Psoas muscle (tissue), 8 donors: ENCODE measurements around the gene PACRG. TPM values are rescaled to one million over a fixed set of nuclear protein-coding genes. Genes with fewer than 3 reads are reported as not detected.

Experiments used
- ATAC-seq, 4 donors: fragments of 200-7000 bp; cut with Tn5 transposase; one replicate each; pipeline ENCODE4 v1.9.1; 2020; ENCODE audit warnings: moderate library complexity in 3 of 4, mild to moderate bottlenecking in 2 of 4
- DNase-seq, 2 donors: peaks; one replicate each; pipeline ENCODE4 v3.0.0-alpha.2; 2020
- H3K27ac ChIP-seq: fragments of 200-600 bp; one replicate; pipeline ENCODE4 v1.8.0; 2022
- H3K27me3 ChIP-seq, 3 donors: fragments of 200-600 bp in 1 of 3; one replicate each; pipeline versions ENCODE4 v1.6.1 to v1.8.0; 2013 to 2022; ENCODE audit warnings: low read length in 2 of 3, mild to moderate bottlenecking in 2 of 3, moderate library complexity in 1 of 3; ENCODE audit not compliant: insufficient read depth in 3 of 3
- H3K36me3 ChIP-seq, 2 donors: fragments of 200-600 bp in 1 of 2; one replicate each; pipeline versions ENCODE4 v1.6.1 to v1.8.0; 2013 to 2022; ENCODE audit warnings: low read depth in 1 of 2, mild to moderate bottlenecking in 1 of 2, moderate library complexity in 1 of 2; ENCODE audit not compliant: insufficient read depth in 1 of 2
- H3K4me1 ChIP-seq: fragments of 200-600 bp; one replicate; pipeline ENCODE4 v1.8.0; 2022
- H3K4me3 ChIP-seq: fragments of 200-600 bp; one replicate; pipeline ENCODE4 v1.8.0; 2022; ENCODE audit warnings: mild to moderate bottlenecking
- H3K9me3 ChIP-seq: fragments of 200-600 bp; one replicate; pipeline ENCODE4 v1.8.0; 2022
- CTCF ChIP-seq: fragments of 200-600 bp; IDR thresholded peaks from one replicate; pipeline ENCODE4 v1.8.0; 2022; ENCODE audit warnings: antibody characterized with exemption
- WGBS, 3 donors: extraction: QIAGEN DNeasy Blood & Tissue Kit; methylation state at CpG; one replicate each; pipeline versions ENCODE4 v1.1.6 to v1.1.7; 2013; 5-methylcytosine and 5-hydroxymethylcytosine counted together
- intact Hi-C, 2 donors: fragments of 100-400 bp; cut with DNase I; formaldehyde crosslinking; loops; one replicate each; pipeline versions ENCODE4 v1.11.0 to v1.14.2; 2022
- polyA plus RNA-seq, 3 donors: library from polyadenylated mRNA; stranded (reverse); fragments of 200-250 nt; gene quantifications; one replicate each; pipeline ENCODE4 v1.2.3, GENCODE V29; 2013
- total RNA-seq, 4 donors: library from RNA; stranded (reverse); fragmentation: NEBNext Ultra II Directional in 2 of 4; extraction: Animal tissue kit (Norgen Biotek cat#: 25700) in 2 of 4; gene quantifications; one replicate each; pipeline versions ENCODE4 v1.2.1 to v1.2.4, GENCODE V29; 2021 to 2023
- donor health status: healthy with polysubstance abuse.
- donor health status: DM: no; HTN: no; CAD: no; lungs with moderate emphysema.
- donor health status: Bipolar disorder and iron deficiency.
- donor health status: healthy.
- donor health status: DM: yes; HTN: yes; CAD: no.
- donor health status: DM: no; HTN: no; CAD: no.
- donor health status: DM: no; HTN: no; CAD: no.
- donor health status: DM: yes; HTN: yes; CAD: no.

Gene PACRG
- total and polyA plus RNA-seq, 7 donors = 0.17 to 3.1 (median 1.8) TPM

DNA sequence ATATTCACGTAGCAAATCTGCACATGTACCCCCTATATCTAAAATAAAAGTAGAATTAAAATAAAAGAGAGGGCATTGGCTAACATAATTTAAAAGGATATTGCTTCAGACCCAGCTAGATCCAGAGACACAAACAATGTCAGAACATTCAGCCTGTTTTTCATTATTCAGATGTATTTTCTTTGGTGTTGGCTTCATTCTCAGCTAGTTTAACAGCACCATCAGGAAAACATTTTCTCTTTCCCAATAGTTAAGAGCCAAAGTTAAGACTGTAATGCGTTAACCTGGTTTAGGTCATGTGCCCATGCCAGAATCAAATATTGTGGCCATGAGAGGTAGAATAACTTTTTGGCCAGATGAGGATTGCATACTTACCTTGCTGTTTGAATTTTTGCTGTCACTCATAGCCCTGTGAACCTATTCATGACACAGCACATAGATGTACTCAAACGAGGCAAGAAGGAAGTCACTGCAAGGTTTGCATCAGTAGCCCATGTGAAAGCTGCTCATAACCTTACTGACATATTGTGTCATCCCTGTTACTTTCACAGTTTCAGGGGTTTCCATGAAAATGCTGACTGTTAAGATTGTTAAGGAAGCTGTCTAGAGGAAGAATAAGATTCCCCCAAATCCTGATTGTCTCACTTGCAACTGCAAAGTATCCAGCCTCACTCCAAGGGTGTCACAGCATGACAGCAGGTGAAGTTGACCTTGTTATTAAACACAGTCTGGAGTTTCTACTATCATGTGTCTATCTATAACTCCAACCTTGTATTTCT lies 233.1 kb downstream of the PACRG start:
- Histone ChIP-seq H3K27ac (no peak overlapping the region), H3K9me3 (no peaks in the 10 kb centered on the region), H3K36me3 (no peaks in the 10 kb centered on the region), H3K4me3 (no peak overlapping the region), H3K27me3 (no peaks in the 10 kb centered on the region), H3K4me1 (no peaks in the 10 kb centered on the region)
- ATAC-seq (no peak), DNase-seq (no peak)
- intact Hi-C loops = no loop called here
- TF ChIP-seq CTCF = no peak
- WGBS, 3 donors = 64 to 91% (median 75%) methylated on average over 3 of the region's 3 CpGs

DNA sequence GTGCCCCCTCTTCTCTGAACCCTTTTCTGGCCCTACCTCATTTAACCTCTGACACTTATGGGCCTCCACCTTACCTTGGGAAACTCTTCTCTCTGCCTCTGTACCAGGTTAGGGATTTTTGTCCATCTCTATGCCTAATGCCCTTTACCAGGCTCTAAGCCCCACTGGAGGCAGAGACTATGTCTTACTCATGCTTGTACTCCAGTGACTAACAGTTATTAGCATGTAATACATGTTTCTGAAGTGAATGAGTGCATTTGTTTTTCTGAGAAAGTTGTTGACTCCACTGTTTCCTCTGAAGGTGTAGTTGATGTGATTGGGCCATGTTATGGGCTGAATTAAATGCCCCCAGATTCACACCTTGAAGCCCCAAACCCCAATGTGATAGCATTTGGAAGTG lies 234.3 kb downstream of the PACRG start:
- intact Hi-C loops = no loop called here
- ATAC-seq (no peak), DNase-seq (no peak)
- Histone ChIP-seq H3K36me3 (no peaks in the 10 kb centered on the region), H3K4me1 (no peaks in the 10 kb centered on the region), H3K4me3 (no peak overlapping the region), H3K27ac (no peak overlapping the region), H3K9me3 (no peaks in the 10 kb centered on the region), H3K27me3 (no peaks in the 10 kb centered on the region)
- no peak for TF ChIP-seq CTCF

DNA sequence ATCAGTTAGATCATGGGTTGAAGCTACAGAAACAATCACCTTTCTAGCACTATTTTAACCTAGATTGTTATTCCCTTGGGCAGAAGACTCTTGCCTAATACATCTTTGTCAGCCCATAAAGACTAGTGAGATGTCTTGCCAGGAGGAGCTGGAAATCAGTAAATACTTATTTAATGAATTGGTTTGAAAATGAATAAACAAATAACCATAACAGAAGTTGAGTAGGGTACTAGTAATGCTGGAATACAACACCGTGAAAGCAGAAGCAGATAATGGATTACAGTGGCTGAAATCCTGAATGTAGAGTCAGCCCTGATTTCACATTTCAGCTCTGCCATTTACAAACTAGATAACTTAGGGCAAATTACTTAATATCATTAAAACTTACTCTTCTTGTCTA lies 236.1 kb downstream of the PACRG start:
- ATAC-seq = no peak
- Histone ChIP-seq H3K27ac (no peak overlapping the region), H3K4me3 (no peak overlapping the region), H3K9me3 (no peaks in the 10 kb centered on the region), H3K27me3 (no peaks in the 10 kb centered on the region), H3K4me1 (no peaks in the 10 kb centered on the region), H3K36me3 (no peaks in the 10 kb centered on the region)
- no peak for DNase-seq
- intact Hi-C loops = no loop called here
- 30 to 59% (median 50%) methylated on average over 1 of the region's 1 CpG for WGBS, 3 donors
- no peak for TF ChIP-seq CTCF

GRCh38 chr6:162964488-162965140 lies 236.8 kb downstream of the PACRG start:
- DNase-seq (peak; percentile 50 to 66), ATAC-seq (peak; percentile 49 to 82 (median 72))
- no peak overlapping the region for H3K27ac ChIP-seq
- intact Hi-C loops = no loop called here
- H3K36me3 ChIP-seq = no peaks in the 10 kb centered on the region
- H3K4me3 ChIP-seq = no peak overlapping the region
- no peaks in the 10 kb centered on the region for H3K9me3 ChIP-seq
- no peaks in the 10 kb centered on the region for H3K4me1 ChIP-seq
- H3K27me3 ChIP-seq = no peaks in the 10 kb centered on the region
- no peak for TF ChIP-seq CTCF
- 29 to 32% (median 31%) methylated on average over 6 of the region's 6 CpGs for WGBS, 3 donors
